MM.1S (cell line): ENCODE data around the gene MED27.

Experiments
- DNase-seq: peaks from one replicate; pipeline ENCODE4 v3.0.0-alpha.2; 2015
- H2AFZ ChIP-seq: fragments of 300-600 bp; sonication (generic); 2 replicates; pipeline ENCODE4 v1.6.0; 2016; ENCODE audit warnings: antibody characterized with exemption, low read length
- H3F3A ChIP-seq: fragments of 300-600 bp; sonication (generic); 2 replicates; pipeline ENCODE4 v1.6.1; 2016; ENCODE audit warnings: mild to moderate bottlenecking, antibody characterized with exemption, low read length, moderate library complexity, mixed read lengths; ENCODE audit not compliant: insufficient read depth
- H3K27ac ChIP-seq: fragments of 300-600 bp; sonication (generic); 2 replicates; pipeline ENCODE4 v1.5.1; 2016; ENCODE audit warnings: mild to moderate bottlenecking, low read length
- H3K27me3 ChIP-seq: fragments of 300-600 bp; sonication (generic); replicated peaks from 2 replicates; pipeline ENCODE4 v1.6.0; 2016; ENCODE audit warnings: low read length; ENCODE audit not compliant: insufficient read depth
- H3K36me3 ChIP-seq: fragments of 300-600 bp; sonication (generic); replicated peaks from 2 replicates; pipeline ENCODE4 v1.6.1; 2016; ENCODE audit warnings: mild to moderate bottlenecking, low read length, mixed read lengths; ENCODE audit not compliant: insufficient read depth
- H3K4me1 ChIP-seq: fragments of 300-600 bp; sonication (generic); 2 replicates; pipeline ENCODE4 v1.6.1; 2016; ENCODE audit warnings: low read length, mixed read lengths
- H3K4me2 ChIP-seq: fragments of 300-600 bp; sonication (generic); 2 replicates; pipeline ENCODE4 v1.6.0; 2016; ENCODE audit warnings: low read depth, low read length
- H3K4me3 ChIP-seq: fragments of 300-600 bp; sonication (generic); 2 replicates; pipeline ENCODE4 v1.5.1; 2016; ENCODE audit warnings: low read length, mixed read lengths
- H3K79me2 ChIP-seq: fragments of 300-600 bp; sonication (generic); 2 replicates; pipeline ENCODE4 v1.6.1; 2016; ENCODE audit warnings: mixed run types, low read length, mixed read lengths
- H3K9ac ChIP-seq: fragments of 300-600 bp; sonication (generic); 2 replicates; pipeline ENCODE4 v1.6.1; 2016; ENCODE audit warnings: low read length, mixed read lengths
- H3K9me2 ChIP-seq: fragments of 300-600 bp; sonication (generic); replicated peaks from 2 replicates; pipeline ENCODE4 v1.6.1; 2016; ENCODE audit warnings: mild to moderate bottlenecking, low read length, mixed read lengths; ENCODE audit not compliant: insufficient read depth
- H3K9me3 ChIP-seq: fragments of 300-600 bp; sonication (generic); replicated peaks from 2 replicates; pipeline ENCODE4 v1.6.1; 2016; ENCODE audit warnings: mild to moderate bottlenecking, low read length, mixed read lengths; ENCODE audit not compliant: insufficient read depth
- H4K20me1 ChIP-seq: fragments of 300-600 bp; sonication (generic); 2 replicates; pipeline ENCODE4 v1.6.1; 2016; ENCODE audit warnings: mild to moderate bottlenecking, low read length, moderate library complexity, mixed read lengths; ENCODE audit not compliant: insufficient read depth
- CTCF ChIP-seq: fragments of 300-600 bp; sonication (generic); IDR thresholded peaks from 2 replicates; pipeline ENCODE4 v1.5.1; 2016; ENCODE audit warnings: antibody characterized with exemption, low read length, mixed read lengths
- EZH2 ChIP-seq: fragments of 300-600 bp; sonication (generic); optimal IDR thresholded peaks from 2 replicates; pipeline ENCODE3; 2017; ENCODE audit warnings: low read depth, mild to moderate bottlenecking, antibody characterized with exemption, low read length, mixed read lengths
- EZH2phosphoT487 ChIP-seq: fragments of 300-600 bp; sonication (generic); IDR thresholded peaks from 2 replicates; pipeline ENCODE4 v1.6.1; 2018; ENCODE audit warnings: antibody characterized with exemption, low read length

Gene MED27

GRCh38 chr9:132020820-132021510 is 58.7 kb downstream of the MED27 start:
- Histone ChIP-seq H3K79me2 (peaks cover 6% of the 10 kb centered on the region), H3K4me1 (no peaks in the 10 kb centered on the region), H3K4me3 (no peak overlapping the region), H4K20me1 (no peaks in the 10 kb centered on the region), H3K9me3 (no peaks in the 10 kb centered on the region), H2AFZ (no peak overlapping the region), H3K36me3 (no peaks in the 10 kb centered on the region), H3K4me2 (no peak overlapping the region), H3K9ac (no peak overlapping the region), H3K27ac (no peak overlapping the region), H3K27me3 (no peaks in the 10 kb centered on the region), H3K9me2 (no peaks in the 10 kb centered on the region), H3F3A (no peaks in the 10 kb centered on the region)
- no peak for DNase-seq
- TF ChIP-seq EZH2 (no peak), CTCF (no peak), EZH2phosphoT487 (no peak)

GRCh38 chr9:132020272-132020671 is 59.4 kb downstream of the MED27 start:
- no peak for TF ChIP-seq EZH2
- no peak for TF ChIP-seq EZH2phosphoT487
- TF ChIP-seq CTCF, result no peak
- Histone ChIP-seq H3K9me3 (no peaks in the 10 kb centered on the region), H3K79me2 (peaks cover 6% of the 10 kb centered on the region), H3K4me2 (no peak overlapping the region), H3K27me3 (no peaks in the 10 kb centered on the region), H3K36me3 (no peaks in the 10 kb centered on the region), H2AFZ (no peak overlapping the region), H3K4me3 (no peak overlapping the region), H4K20me1 (no peaks in the 10 kb centered on the region), H3K9ac (no peak overlapping the region), H3K27ac (no peak overlapping the region), H3K4me1 (no peaks in the 10 kb centered on the region), H3F3A (no peaks in the 10 kb centered on the region), H3K9me2 (no peaks in the 10 kb centered on the region)
- DNase-seq, result no peak

GRCh38 chr9:132019702-132020101 is 60.0 kb downstream of the MED27 start:
- DNase-seq, result no peak
- Histone ChIP-seq H3K27ac (no peak overlapping the region), H3K4me3 (no peak overlapping the region), H3K9me3 (no peaks in the 10 kb centered on the region), H3K4me2 (no peak overlapping the region), H3K9ac (no peak overlapping the region), H2AFZ (no peak overlapping the region), H3K4me1 (no peaks in the 10 kb centered on the region), H3K9me2 (no peaks in the 10 kb centered on the region), H3F3A (no peaks in the 10 kb centered on the region), H3K27me3 (no peaks in the 10 kb centered on the region), H4K20me1 (no peaks in the 10 kb centered on the region), H3K79me2 (peaks cover 6% of the 10 kb centered on the region), H3K36me3 (no peaks in the 10 kb centered on the region)
- TF ChIP-seq EZH2 (no peak), EZH2phosphoT487 (no peak), CTCF (no peak)
